Gastroesophageal sphincter (tissue), 3 donors: ENCODE results near the gene STARD4.

Experiments used
- POLR2A ChIP-seq, 2 donors: fragments of 450-650 bp; IDR thresholded peaks; one replicate each; pipeline ENCODE4 v1.6.1; 2017; ENCODE audit warnings: antibody characterized with exemption in 2 of 2, mild to moderate bottlenecking in 2 of 2, moderate library complexity in 1 of 2
- POLR2AphosphoS5 ChIP-seq: sonication (generic); formaldehyde crosslinking; IDR thresholded peaks from one replicate; pipeline ENCODE4 v1.6.1; 2017; ENCODE audit warnings: antibody characterized with exemption
- TF ChIP-seq, protein P1 (sequence below), 4 experiments: fragments of 200-600 bp in 2 of 4; fragments of 450-650 bp in 2 of 4; sonication (generic) in 1 of 4; IDR thresholded peaks; one replicate each; pipeline ENCODE4 v1.5.1; 2017 to 2019; ENCODE audit warnings: antibody characterized with exemption in 4 of 4, mild to moderate bottlenecking in 2 of 4, moderate library complexity in 2 of 4

DNA sequence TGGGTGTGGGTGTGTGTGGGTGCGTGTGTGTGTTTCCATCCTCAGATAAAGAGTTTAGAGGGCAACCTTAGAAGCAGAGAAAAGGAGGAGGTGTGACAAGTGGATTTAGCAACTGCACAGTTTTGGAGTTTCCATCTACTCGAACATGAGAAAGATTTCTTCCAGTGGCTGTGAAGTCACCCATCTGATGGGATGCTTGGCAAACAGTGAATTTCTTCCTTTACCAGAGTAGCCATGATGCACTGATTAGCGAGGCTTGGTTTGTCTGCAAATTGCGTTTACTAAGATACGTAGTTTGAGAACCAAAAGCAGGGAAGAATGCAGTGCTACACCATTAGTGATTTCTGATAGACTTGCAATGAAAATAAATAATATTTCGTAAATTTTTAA, 791 bp upstream of the STARD4 start:
- TF ChIP-seq, protein P1, sequence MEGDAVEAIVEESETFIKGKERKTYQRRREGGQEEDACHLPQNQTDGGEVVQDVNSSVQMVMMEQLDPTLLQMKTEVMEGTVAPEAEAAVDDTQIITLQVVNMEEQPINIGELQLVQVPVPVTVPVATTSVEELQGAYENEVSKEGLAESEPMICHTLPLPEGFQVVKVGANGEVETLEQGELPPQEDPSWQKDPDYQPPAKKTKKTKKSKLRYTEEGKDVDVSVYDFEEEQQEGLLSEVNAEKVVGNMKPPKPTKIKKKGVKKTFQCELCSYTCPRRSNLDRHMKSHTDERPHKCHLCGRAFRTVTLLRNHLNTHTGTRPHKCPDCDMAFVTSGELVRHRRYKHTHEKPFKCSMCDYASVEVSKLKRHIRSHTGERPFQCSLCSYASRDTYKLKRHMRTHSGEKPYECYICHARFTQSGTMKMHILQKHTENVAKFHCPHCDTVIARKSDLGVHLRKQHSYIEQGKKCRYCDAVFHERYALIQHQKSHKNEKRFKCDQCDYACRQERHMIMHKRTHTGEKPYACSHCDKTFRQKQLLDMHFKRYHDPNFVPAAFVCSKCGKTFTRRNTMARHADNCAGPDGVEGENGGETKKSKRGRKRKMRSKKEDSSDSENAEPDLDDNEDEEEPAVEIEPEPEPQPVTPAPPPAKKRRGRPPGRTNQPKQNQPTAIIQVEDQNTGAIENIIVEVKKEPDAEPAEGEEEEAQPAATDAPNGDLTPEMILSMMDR (IDR thresholded peaks at IDR 0.05), result no peak
- TF ChIP-seq POLR2AphosphoS5 (no peak), POLR2A (IDR thresholded peaks at IDR 0.05) (no peak)
